GM21619 (cell line): ENCODE measurements around the gene NOBOX.
A peak's percentile ranks its signal among the peaks of the same experiment; 100 is the strongest.
"Not testable (repeated sequence)": the region's sequence is repeated elsewhere in the genome, so short reads cannot be mapped to it uniquely, and the experiment has no call there.

ENCODE experiments used
- ATAC-seq: cut with Tn5 transposase; IDR thresholded peaks from one replicate; pipeline ENCODE4 v1.9.1; 2021; ENCODE audit not compliant: unreplicated experiment

The NOBOX gene

DNA sequence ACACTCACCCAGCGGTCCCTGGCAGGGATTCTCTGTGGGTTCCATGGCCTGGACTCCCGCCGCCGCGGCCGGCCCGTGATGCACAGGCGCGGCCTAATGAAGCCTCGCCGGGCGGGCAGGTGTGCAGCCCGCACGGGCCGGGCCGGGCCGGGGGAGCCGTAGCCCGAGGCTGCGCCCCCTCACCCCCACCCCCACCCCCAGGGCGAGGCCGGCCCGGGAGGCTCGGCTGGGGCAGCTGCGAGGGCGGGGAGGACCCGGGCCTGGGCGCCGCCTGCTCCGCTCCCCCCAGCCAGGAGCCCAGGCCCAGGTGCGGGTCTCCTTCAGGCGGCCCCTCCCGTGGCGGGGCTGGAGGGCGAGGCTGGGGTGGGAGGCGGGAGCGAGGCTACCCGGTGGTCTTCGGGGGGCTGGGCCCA, at the start of gene NOBOX:
Gene NOBOX (minus strand): TSS at position 45 of the 413 bp plus-strand sequence.
- no peak for ATAC-seq

- no peak for ATAC-seq
Observed at GRCh38 chr7:144452064-144452463, 48.6 kb upstream of the NOBOX start.

DNA sequence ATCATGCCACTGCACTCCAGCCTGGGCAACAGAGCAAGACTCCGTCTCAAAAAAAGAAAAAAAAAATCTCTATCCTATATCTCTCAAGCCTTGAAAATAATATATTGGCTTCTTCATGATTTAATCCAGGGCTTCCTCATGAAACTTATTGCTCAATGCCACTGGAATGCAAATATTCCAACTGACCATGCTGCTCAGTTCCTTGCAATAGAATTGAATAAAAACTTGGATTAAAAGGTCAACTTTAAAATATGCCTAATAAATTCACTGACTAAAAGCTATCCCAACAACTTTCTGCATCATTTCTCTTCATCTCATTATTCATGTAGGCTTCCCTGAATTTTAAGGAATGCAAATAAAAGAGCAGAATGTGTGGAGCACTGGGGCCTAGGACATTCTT, 42.1 kb upstream of the NOBOX start:
- no peak for ATAC-seq

DNA sequence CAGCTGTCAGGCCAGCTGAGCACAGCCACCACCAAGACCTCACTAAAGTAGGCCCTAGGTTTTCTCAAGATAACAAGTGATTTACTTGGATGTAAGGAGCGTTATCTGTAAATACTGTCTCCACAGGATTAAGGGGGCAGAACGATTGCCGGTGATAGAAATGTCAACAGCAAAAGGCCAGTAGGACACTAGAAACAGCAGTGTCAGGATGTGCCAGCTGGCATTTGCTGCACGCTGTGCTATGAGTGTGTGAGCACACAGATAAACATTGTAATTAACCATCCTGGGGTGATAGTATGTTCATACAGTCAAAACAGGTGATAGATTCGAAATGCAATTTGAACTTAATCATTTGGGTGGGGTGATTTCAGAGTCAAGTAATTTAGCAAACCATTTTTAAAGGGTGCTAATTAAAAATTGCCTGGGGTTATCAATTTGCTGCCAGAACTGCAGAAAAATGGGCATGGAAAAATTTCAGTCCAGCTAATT, 36.3 kb upstream of the NOBOX start:
- no peak for ATAC-seq

- ATAC-seq: no peak
Observed at GRCh38 chr7:144438759-144439158, 35.3 kb upstream of the NOBOX start.

- peak; percentile 80 for ATAC-seq
Observed at GRCh38 chr7:144437370-144438191, 34.1 kb upstream of the NOBOX start.

GRCh38 chr7:144436500-144436899, 33.0 kb upstream of the NOBOX start:
- ATAC-seq: no peak

- no peak for ATAC-seq
Observed at GRCh38 chr7:144428431-144428830, 24.9 kb upstream of the NOBOX start.

- ATAC-seq: not testable (repeated sequence)
Observed at GRCh38 chr7:144427539-144427938, 24.0 kb upstream of the NOBOX start.

DNA sequence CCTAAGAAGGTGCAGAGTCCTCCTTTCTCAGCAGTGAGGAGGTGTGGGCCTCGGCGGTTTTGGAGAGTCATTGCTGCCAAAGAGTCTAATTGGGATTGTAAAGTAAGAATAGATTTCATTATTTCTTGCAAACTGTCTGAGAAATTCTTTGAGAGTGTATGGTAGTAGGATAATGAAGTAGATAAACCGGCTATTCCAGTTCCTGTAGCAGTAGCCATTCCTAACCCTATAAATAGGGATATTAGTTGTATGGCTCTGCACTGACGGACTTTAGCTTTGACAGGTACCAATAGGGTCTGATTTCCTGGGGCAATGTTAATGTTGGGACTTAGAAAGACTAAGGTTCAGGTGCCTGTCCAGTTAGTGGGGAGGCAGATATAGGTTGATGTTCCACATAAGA, 15.4 kb upstream of the NOBOX start:
- ATAC-seq: not testable (repeated sequence)

GRCh38 chr7:144416341-144416740, 12.8 kb upstream of the NOBOX start:
- ATAC-seq: no peak

DNA sequence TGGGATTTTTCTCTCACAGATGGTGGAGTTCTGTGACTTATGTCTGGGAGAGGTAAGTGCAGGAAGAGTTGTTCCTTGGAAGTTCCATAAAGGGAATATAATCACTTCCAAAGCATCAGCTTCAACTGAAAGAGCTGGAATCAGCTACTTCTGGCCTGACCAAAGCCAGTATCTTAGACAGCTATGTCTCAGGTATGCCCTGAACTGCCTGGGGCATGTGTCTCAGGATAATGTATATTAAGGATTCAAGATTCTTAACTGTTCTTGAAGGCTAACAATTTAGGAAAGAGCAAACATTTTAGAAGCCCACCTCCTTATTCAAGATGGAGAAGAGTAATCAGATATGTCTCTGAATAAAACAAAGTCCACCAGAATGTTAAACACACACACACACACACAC, 12.4 kb upstream of the NOBOX start:
- no peak for ATAC-seq

DNA sequence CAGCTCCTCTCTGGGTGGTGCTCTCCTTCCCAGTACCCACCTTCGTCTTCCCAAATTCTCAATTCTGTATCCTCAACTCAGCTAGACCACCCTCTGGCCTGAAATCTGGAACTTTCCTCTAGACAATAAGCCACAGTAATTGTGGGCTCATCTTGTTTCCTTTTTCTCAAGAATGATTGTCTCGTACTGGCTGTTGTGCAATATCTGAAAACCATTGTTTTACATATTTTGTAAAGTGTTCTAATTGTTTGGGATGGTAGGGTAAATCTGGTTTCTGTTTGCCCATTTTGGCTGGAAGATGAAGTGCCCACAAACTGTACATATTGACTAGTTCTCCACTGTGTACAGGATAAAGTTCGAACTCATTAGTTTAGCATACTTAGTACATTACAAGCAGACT, 11.3 kb upstream of the NOBOX start:
- no peak for ATAC-seq

DNA sequence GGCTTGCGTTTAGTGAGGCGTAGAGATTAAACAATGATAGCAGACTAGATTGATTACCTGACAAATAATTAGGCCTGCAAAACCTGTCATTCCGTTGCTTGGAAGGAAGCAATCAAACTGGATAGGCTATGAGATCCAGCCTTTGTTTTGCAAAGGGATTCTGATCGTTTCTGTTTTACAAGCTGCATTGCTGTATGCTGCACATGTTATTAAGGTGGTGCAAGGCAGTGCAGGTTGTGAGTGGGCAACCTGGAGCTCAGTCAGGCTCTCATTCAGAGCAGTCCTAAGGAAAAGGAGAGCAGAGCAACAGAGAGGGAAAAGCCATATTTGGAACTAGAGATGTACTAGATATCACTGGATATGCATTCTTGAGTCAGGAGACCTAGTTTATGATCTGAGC, 6.9 kb upstream of the NOBOX start:
- ATAC-seq: no peak

DNA sequence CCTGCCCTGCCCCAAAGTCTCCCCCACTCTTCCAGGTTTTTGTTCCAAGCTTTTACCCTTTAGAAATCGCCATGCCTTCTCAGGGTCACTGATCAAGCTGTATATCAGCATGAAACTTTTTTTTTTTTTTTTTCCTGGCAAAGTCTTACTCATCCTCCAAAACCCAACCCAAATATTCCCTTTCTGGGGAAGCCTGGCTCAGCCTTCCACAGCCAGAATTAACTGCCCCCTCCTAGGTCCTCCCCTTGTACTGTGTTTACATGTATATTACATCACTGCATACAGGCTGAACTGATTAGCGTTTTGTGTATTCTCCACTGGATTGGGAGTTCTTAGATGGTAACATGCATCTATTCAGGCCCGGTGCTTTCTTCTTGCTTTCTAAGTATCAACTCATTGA, 4.6 kb upstream of the NOBOX start:
- no peak for ATAC-seq

DNA sequence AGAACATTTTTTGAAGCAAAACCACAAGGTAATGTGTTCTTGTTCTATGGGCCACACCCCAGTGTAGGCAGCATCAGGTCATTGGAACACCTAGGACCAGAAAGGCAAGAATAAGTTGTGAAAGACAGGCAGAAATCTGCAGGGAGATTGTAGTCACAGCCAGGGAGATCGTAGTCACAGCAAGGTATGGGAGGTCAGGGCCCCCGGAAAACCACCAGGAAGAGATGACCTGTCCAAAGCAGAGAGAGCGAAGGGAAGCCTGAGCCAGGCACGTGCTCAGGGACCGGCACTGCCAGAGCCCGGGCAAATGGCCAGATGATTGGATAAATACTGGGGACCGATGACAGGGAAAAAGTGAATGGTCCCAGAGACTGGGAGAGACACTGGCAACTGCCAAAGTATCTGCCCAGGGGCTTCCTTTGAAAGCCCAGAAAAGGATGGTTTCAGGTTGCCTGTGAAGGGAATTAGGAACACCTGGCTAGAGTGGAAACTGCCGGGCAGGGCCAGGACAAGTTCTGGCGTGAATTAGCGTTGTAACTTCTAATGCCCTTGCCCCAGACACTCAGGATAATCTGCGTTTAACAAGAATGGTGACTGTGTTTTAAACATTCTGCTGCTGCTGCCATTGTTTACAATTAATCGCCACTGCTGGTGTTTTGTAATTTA, 3.9 kb upstream of the NOBOX start:
- no peak for ATAC-seq

- no peak for ATAC-seq
Observed at GRCh38 chr7:144404946-144405345, 1.5 kb upstream of the NOBOX start.

- ATAC-seq: no peak
Observed at GRCh38 chr7:144403102-144403501, 391 bp downstream of the NOBOX start.

GRCh38 chr7:144401490-144401889, 2.0 kb downstream of the NOBOX start:
- no peak for ATAC-seq

- no peak for ATAC-seq
Observed at GRCh38 chr7:144399946-144400345, 3.5 kb downstream of the NOBOX start.

GRCh38 chr7:144398911-144399310, 4.6 kb downstream of the NOBOX start:
- ATAC-seq: no peak

DNA sequence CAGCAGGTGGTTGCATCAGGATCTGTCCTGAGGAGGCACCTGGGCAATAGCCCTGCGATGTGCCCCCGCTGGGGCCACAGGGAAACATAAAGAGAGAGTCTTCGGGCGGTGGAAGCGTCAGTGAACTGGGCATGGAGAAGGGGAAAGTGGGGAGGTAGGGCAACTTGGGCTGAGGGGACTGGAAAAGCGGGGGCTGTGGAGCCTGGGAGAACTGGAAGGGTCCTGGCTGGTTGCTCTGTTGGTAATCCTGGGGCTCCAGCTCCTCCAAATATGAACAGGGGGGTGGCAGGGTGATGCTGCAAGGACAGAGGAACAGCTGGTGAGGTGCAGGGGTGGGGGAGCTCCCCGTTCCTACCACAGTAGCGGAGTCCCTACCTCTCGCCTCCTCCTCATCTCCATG, 5.2 kb downstream of the NOBOX start:
- no peak for ATAC-seq
